ENCODE data around the gene CIBAR2. TPM values are rescaled to one million over a fixed set of nuclear protein-coding genes. Genes with fewer than 3 reads are reported as not detected.

CIBAR2 gene
- total and polyA plus RNA-seq, 2 experiments from 2014 or later: not detected

- H3K4me1 Mint-ChIP-seq: peaks cover 5% of the 10 kb centered on the region
- TF ChIP-seq POLR2AphosphoS5 (IDR thresholded peaks at IDR 0.05; ENCODE audit: low read depth) (no peak), EZH2 (IDR thresholded peaks at IDR 0.05; ENCODE audit: low read depth, unreplicated experiment) (no peak), NANOG (IDR thresholded peaks at IDR 0.05; ENCODE audit: borderline replicate concordance) (no peak), ZNF331 (CRISPR knock-in tag; IDR thresholded peaks at IDR 0.05; ENCODE audit: low read depth) (no peak), JUNB (IDR thresholded peaks at IDR 0.05; ENCODE audit: unreplicated experiment) (no peak), ETS1 (IDR thresholded peaks at IDR 0.05) (no peak), REST (IDR thresholded peaks at IDR 0.05; ENCODE audit: unreplicated experiment) (no peak), ZNF114 (CRISPR knock-in tag; IDR thresholded peaks at IDR 0.05) (no peak), STAT1 (IDR thresholded peaks at IDR 0.05; ENCODE audit: unreplicated experiment) (no peak), CREB1 (CRISPR knock-in tag; IDR thresholded peaks at IDR 0.05; ENCODE audit: low read depth) (no peak), EZH2phosphoT487 (IDR thresholded peaks at IDR 0.05; ENCODE audit: unreplicated experiment) (no peak)
- TF ChIP-seq, protein P1, sequence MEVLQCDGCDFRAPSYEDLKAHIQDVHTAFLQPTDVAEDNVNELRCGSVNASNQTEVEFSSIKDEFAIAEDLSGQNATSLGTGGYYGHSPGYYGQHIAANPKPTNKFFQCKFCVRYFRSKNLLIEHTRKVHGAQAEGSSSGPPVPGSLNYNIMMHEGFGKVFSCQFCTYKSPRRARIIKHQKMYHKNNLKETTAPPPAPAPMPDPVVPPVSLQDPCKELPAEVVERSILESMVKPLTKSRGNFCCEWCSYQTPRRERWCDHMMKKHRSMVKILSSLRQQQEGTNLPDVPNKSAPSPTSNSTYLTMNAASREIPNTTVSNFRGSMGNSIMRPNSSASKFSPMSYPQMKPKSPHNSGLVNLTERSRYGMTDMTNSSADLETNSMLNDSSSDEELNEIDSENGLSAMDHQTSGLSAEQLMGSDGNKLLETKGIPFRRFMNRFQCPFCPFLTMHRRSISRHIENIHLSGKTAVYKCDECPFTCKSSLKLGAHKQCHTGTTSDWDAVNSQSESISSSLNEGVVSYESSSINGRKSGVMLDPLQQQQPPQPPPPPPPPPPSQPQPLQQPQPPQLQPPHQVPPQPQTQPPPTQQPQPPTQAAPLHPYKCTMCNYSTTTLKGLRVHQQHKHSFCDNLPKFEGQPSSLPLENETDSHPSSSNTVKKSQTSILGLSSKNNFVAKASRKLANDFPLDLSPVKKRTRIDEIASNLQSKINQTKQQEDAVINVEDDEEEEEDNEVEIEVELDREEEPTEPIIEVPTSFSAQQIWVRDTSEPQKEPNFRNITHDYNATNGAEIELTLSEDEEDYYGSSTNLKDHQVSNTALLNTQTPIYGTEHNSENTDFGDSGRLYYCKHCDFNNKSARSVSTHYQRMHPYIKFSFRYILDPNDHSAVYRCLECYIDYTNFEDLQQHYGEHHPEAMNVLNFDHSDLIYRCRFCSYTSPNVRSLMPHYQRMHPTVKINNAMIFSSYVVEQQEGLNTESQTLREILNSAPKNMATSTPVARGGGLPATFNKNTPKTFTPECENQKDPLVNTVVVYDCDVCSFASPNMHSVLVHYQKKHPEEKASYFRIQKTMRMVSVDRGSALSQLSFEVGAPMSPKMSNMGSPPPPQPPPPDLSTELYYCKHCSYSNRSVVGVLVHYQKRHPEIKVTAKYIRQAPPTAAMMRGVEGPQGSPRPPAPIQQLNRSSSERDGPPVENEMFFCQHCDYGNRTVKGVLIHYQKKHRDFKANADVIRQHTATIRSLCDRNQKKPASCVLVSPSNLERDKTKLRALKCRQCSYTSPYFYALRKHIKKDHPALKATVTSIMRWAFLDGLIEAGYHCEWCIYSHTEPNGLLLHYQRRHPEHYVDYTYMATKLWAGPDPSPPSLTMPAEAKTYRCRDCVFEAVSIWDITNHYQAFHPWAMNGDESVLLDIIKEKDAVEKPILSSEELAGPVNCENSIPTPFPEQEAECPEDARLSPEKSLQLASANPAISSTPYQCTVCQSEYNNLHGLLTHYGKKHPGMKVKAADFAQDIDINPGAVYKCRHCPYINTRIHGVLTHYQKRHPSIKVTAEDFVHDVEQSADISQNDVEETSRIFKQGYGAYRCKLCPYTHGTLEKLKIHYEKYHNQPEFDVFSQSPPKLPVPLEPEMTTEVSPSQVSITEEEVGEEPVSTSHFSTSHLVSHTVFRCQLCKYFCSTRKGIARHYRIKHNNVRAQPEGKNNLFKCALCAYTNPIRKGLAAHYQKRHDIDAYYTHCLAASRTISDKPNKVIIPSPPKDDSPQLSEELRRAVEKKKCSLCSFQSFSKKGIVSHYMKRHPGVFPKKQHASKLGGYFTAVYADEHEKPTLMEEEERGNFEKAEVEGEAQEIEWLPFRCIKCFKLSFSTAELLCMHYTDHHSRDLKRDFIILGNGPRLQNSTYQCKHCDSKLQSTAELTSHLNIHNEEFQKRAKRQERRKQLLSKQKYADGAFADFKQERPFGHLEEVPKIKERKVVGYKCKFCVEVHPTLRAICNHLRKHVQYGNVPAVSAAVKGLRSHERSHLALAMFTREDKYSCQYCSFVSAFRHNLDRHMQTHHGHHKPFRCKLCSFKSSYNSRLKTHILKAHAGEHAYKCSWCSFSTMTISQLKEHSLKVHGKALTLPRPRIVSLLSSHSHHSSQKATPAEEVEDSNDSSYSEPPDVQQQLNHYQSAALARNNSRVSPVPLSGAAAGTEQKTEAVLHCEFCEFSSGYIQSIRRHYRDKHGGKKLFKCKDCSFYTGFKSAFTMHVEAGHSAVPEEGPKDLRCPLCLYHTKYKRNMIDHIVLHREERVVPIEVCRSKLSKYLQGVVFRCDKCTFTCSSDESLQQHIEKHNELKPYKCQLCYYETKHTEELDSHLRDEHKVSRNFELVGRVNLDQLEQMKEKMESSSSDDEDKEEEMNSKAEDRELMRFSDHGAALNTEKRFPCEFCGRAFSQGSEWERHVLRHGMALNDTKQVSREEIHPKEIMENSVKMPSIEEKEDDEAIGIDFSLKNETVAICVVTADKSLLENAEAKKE (CRISPR knock-in tag; IDR thresholded peaks at IDR 0.05): no peak
- TF ChIP-seq, protein P2, sequence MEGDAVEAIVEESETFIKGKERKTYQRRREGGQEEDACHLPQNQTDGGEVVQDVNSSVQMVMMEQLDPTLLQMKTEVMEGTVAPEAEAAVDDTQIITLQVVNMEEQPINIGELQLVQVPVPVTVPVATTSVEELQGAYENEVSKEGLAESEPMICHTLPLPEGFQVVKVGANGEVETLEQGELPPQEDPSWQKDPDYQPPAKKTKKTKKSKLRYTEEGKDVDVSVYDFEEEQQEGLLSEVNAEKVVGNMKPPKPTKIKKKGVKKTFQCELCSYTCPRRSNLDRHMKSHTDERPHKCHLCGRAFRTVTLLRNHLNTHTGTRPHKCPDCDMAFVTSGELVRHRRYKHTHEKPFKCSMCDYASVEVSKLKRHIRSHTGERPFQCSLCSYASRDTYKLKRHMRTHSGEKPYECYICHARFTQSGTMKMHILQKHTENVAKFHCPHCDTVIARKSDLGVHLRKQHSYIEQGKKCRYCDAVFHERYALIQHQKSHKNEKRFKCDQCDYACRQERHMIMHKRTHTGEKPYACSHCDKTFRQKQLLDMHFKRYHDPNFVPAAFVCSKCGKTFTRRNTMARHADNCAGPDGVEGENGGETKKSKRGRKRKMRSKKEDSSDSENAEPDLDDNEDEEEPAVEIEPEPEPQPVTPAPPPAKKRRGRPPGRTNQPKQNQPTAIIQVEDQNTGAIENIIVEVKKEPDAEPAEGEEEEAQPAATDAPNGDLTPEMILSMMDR (conservative IDR thresholded peaks at IDR 0.05; ENCODE audit: low read depth in 2 of 2): no peak
- Histone ChIP-seq H4K20me1 (replicated peaks; ENCODE audit: insufficient read depth) (no peaks in the 10 kb centered on the region), H3F3A (replicated peaks; ENCODE audit: low read depth) (no peaks in the 10 kb centered on the region; the same call in 1 of the 2 replicates), H3K9me2 (ENCODE audit: insufficient read depth) (no peaks in the 10 kb centered on the region), H3K4me2 (no peak overlapping the region), H2AFZ (no peak overlapping the region), H3K4me3 (no peak overlapping the region), H3K27me3 (ENCODE audit: insufficient read depth) (no peaks in the 10 kb centered on the region), H3K79me2 (replicated peaks; ENCODE audit: insufficient read depth) (no peaks in the 10 kb centered on the region), H3K27ac (ENCODE audit: low read depth) (no peak overlapping the region), H3K36me3 (ENCODE audit: insufficient read depth) (no peaks in the 10 kb centered on the region), H3K4me1 (ENCODE audit: insufficient read depth) (no peaks in the 10 kb centered on the region)
- H3K27me3 Mint-ChIP-seq (ENCODE audit: insufficient read depth, low read depth, poor library complexity): peaks cover 9% of the 10 kb centered on the region
- H3K27ac Mint-ChIP-seq: no peak overlapping the region
- DNase-seq (ENCODE audit: low spot score) (no peak), ATAC-seq (no peak)
- no peaks in the 10 kb centered on the region for H3K36me3 Mint-ChIP-seq (ENCODE audit: low read depth)
- no peaks in the 10 kb centered on the region for H3K9me3 Mint-ChIP-seq
- no peak overlapping the region for H3K4me3 Mint-ChIP-seq
Observed at GRCh38 chr16:85107532-85107931, 4.7 kb downstream of the CIBAR2 start.
